Astrocyte (in vitro differentiated cells and primary cell): ENCODE data around the gene REEP3. TPM values are rescaled to one million over a fixed set of nuclear protein-coding genes. Genes with fewer than 3 reads are reported as not detected.

Source experiments
- DNase-seq: peaks from one replicate; pipeline ENCODE4 v3.0.0-alpha.2; 2010; ENCODE audit warnings: low read depth
- FAIRE-seq: peaks from 2 replicates; lab custom pipeline; 2011; peaks lifted over from hg19 to GRCh38; lab: Jason Lieb, UNC
- H2AFZ ChIP-seq: 2 replicates; pipeline ENCODE4 v1.6.0; 2012; ENCODE audit warnings: low read depth, low read length, inconsistent platforms
- H3K27ac ChIP-seq: 2 replicates; pipeline ENCODE4 v1.5.1; 2011; ENCODE audit warnings: low read depth, low read length, inconsistent platforms
- H3K27me3 ChIP-seq: 2 replicates; pipeline ENCODE4 v1.6.0; 2011; ENCODE audit warnings: low read length, inconsistent platforms; ENCODE audit not compliant: insufficient read depth
- H3K36me3 ChIP-seq: 2 replicates; pipeline ENCODE4 v1.5.1; 2011; ENCODE audit warnings: low read length, inconsistent platforms; ENCODE audit not compliant: insufficient read depth
- H3K4me1 ChIP-seq: 2 replicates; pipeline ENCODE4 v1.5.1; 2011; ENCODE audit warnings: low read length, inconsistent platforms; ENCODE audit not compliant: insufficient read depth
- H3K4me2 ChIP-seq: 2 replicates; pipeline ENCODE4 v1.6.0; 2012; ENCODE audit warnings: low read length, inconsistent platforms
- H3K4me3 ChIP-seq: 2 replicates; pipeline ENCODE4 v1.5.1; 2011; ENCODE audit warnings: low read depth, mild to moderate bottlenecking, low read length, inconsistent platforms; ENCODE audit not compliant: insufficient read depth
- H3K79me2 ChIP-seq: 2 replicates; pipeline ENCODE4 v1.6.0; 2012; ENCODE audit warnings: mild to moderate bottlenecking, low read length, inconsistent platforms; ENCODE audit not compliant: insufficient read depth
- H3K9ac ChIP-seq: 2 replicates; pipeline ENCODE4 v1.6.0; 2012; ENCODE audit warnings: mild to moderate bottlenecking, low read length, inconsistent platforms
- H3K9me3 ChIP-seq: 2 replicates; pipeline ENCODE4 v1.5.1; 2012; ENCODE audit warnings: low read depth, mild to moderate bottlenecking, low read length, inconsistent platforms; ENCODE audit not compliant: insufficient read depth
- H4K20me1 ChIP-seq: 2 replicates; pipeline ENCODE4 v1.6.0; 2012; ENCODE audit warnings: low read length, inconsistent platforms; ENCODE audit not compliant: insufficient read depth
- H3K27ac Mint-ChIP-seq: one replicate; pipeline ENCODE4 v1.8.0; 2021; ENCODE audit warnings: mild to moderate bottlenecking, mixed read lengths; ENCODE audit not compliant: unreplicated experiment
- H3K27me3 Mint-ChIP-seq: one replicate; pipeline ENCODE4 v1.8.0; 2021; ENCODE audit warnings: low read depth, mixed read lengths; ENCODE audit not compliant: unreplicated experiment
- H3K36me3 Mint-ChIP-seq: one replicate; pipeline ENCODE4 v1.8.0; 2021; ENCODE audit warnings: low read depth, mixed read lengths; ENCODE audit not compliant: unreplicated experiment
- H3K4me1 Mint-ChIP-seq: one replicate; pipeline ENCODE4 v1.8.0; 2021; ENCODE audit warnings: low read depth, mixed read lengths; ENCODE audit not compliant: unreplicated experiment
- H3K4me3 Mint-ChIP-seq: one replicate; pipeline ENCODE4 v1.8.0; 2021; ENCODE audit warnings: mild to moderate bottlenecking, moderate library complexity, mixed read lengths; ENCODE audit not compliant: unreplicated experiment
- H3K9me3 Mint-ChIP-seq: one replicate; pipeline ENCODE4 v1.8.0; 2021; ENCODE audit warnings: mild to moderate bottlenecking, mixed read lengths; ENCODE audit not compliant: unreplicated experiment
- EZH2 ChIP-seq: IDR thresholded peaks from 2 replicates; pipeline ENCODE4 v1.6.1; 2012; ENCODE audit warnings: mild to moderate bottlenecking, low read length, inconsistent platforms; ENCODE audit not compliant: insufficient read depth
- total RNA-seq: library from RNA; stranded (reverse); gene quantifications from 2 replicates; pipeline ENCODE4 v1.2.1, GENCODE V29; 2021
- TF ChIP-seq, protein P1 (sequence below): IDR thresholded peaks from 2 replicates; pipeline ENCODE4 v1.5.1; 2011; ENCODE audit warnings: low read depth, mild to moderate bottlenecking, inconsistent platforms, low read length, moderate library complexity; ENCODE audit not compliant: insufficient read depth

The REEP3 gene
- total RNA-seq, 1 donor from 2014 or later = 44.6 TPM

DNA sequence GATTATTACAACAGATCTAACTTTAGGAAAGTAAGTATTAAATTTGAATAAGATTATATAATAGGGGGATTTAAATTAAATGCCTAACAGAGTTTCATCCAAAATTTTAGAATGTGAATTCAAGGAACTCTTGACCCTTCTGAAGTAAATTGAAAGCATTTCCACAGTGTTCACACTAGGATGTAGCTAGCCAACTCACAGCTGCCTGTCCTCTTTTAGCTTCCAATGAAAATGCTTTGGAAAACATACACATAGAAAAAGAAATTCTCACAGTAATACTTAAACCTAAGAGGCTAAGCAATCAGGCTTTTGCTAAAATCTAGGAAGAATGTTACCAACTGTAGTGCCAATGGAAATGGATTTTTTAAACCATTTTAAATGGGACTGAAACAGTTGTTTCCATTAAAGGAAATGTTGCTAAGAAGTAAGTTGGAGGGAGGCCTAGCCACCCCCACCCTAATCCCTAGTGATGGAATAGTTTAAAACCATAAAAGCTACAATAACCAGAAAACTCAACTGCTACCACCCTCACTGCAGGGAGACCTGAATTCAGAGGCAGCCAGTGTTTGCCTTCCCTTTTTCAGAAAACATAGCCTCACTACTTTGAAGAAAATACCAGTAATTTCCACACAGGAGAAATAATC is 58.3 kb downstream of the REEP3 start:
- Histone ChIP-seq H3K9ac (no peak overlapping the region), H4K20me1 (peaks cover under 1% of the 10 kb centered on the region), H3K27ac (no peak overlapping the region), H2AFZ (no peak overlapping the region), H3K9me3 (no peaks in the 10 kb centered on the region), H3K4me3 (no peak overlapping the region), H3K4me2 (no peak overlapping the region), H3K27me3 (no peaks in the 10 kb centered on the region), H3K79me2 (peaks cover 16% of the 10 kb centered on the region), H3K4me1 (peaks cover 3% of the 10 kb centered on the region), H3K36me3 (no peaks in the 10 kb centered on the region)
- Mint-ChIP-seq H3K4me3 (no peak overlapping the region), H3K4me1 (no peaks in the 10 kb centered on the region), H3K27me3 (no peaks in the 10 kb centered on the region), H3K27ac (no peak overlapping the region), H3K9me3 (peaks cover 1% of the 10 kb centered on the region), H3K36me3 (no peaks in the 10 kb centered on the region)
- TF ChIP-seq, protein P1, sequence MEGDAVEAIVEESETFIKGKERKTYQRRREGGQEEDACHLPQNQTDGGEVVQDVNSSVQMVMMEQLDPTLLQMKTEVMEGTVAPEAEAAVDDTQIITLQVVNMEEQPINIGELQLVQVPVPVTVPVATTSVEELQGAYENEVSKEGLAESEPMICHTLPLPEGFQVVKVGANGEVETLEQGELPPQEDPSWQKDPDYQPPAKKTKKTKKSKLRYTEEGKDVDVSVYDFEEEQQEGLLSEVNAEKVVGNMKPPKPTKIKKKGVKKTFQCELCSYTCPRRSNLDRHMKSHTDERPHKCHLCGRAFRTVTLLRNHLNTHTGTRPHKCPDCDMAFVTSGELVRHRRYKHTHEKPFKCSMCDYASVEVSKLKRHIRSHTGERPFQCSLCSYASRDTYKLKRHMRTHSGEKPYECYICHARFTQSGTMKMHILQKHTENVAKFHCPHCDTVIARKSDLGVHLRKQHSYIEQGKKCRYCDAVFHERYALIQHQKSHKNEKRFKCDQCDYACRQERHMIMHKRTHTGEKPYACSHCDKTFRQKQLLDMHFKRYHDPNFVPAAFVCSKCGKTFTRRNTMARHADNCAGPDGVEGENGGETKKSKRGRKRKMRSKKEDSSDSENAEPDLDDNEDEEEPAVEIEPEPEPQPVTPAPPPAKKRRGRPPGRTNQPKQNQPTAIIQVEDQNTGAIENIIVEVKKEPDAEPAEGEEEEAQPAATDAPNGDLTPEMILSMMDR = no peak
- FAIRE-seq = no peak
- no peak for DNase-seq

DNA sequence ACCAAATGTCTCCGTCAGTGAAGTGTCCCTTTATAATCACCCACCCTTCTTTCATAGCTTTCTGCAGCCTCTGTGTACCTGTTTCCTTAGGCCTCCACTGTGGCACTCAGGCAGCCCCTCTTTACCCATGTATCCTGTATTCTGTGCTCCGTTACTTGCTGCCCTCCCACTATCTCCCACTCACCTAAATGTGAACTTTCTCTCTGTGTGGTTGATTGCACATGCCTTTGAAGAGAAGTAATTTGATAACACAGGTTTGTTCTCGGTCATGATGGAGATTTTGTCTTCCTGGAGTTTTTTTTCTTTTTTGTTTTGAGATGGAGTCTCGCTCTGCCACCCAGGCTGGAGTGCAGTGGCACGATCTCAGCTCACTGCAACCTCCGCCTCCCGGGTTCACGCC is 61.5 kb downstream of the REEP3 start:
- H3K79me2 ChIP-seq = peaks cover 24% of the 10 kb centered on the region
- peaks cover 15% of the 10 kb centered on the region for H4K20me1 ChIP-seq
- Mint-ChIP-seq H3K4me1 (no peaks in the 10 kb centered on the region), H3K36me3 (no peaks in the 10 kb centered on the region), H3K27ac (no peak overlapping the region), H3K27me3 (no peaks in the 10 kb centered on the region), H3K9me3 (peaks cover under 1% of the 10 kb centered on the region), H3K4me3 (no peak overlapping the region)
- no peak overlapping the region for H3K9ac ChIP-seq
- DNase-seq (no peak), FAIRE-seq (no peak)
- H3K9me3 ChIP-seq = no peaks in the 10 kb centered on the region
- no peak overlapping the region for H2AFZ ChIP-seq
- no peaks in the 10 kb centered on the region for H3K27me3 ChIP-seq
- no peak for TF ChIP-seq EZH2
- TF ChIP-seq, protein P1 = no peak
- H3K27ac ChIP-seq = no peak overlapping the region
- H3K4me2 ChIP-seq = no peak overlapping the region
- H3K4me1 ChIP-seq = peaks cover 3% of the 10 kb centered on the region
- no peaks in the 10 kb centered on the region for H3K36me3 ChIP-seq
- no peak overlapping the region for H3K4me3 ChIP-seq

DNA sequence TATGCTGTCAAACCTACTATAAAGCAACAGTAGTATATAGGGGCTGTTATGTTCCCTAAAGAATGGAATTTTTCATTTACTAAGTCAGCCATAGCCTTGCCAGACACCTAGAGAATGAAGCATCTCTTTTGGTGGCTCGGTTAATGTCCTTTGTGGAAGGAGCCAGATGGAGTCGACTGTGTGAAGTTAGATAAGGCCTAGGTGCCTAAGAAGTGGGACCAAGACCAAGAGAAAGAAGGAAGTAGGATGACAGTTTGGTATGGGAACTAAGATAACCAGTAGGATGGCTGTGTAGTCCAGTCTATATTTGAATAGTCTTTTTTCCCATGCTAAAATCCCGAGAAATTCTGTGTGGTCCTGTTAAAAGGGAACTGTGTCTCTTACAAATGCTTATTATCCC is 62.2 kb downstream of the REEP3 start:
- Mint-ChIP-seq H3K4me1 (no peaks in the 10 kb centered on the region), H3K36me3 (no peaks in the 10 kb centered on the region), H3K27ac (no peak overlapping the region), H3K27me3 (no peaks in the 10 kb centered on the region), H3K4me3 (no peak overlapping the region), H3K9me3 (no peaks in the 10 kb centered on the region)
- Histone ChIP-seq H4K20me1 (peaks cover 20% of the 10 kb centered on the region), H3K27ac (no peak overlapping the region), H3K4me3 (no peak overlapping the region), H2AFZ (no peak overlapping the region), H3K4me2 (no peak overlapping the region), H3K79me2 (peaks cover 26% of the 10 kb centered on the region), H3K27me3 (no peaks in the 10 kb centered on the region), H3K9ac (no peak overlapping the region), H3K4me1 (peaks cover 3% of the 10 kb centered on the region), H3K36me3 (no peaks in the 10 kb centered on the region), H3K9me3 (no peaks in the 10 kb centered on the region)
- DNase-seq (no peak), FAIRE-seq (no peak)
- TF ChIP-seq, protein P1 = no peak
- TF ChIP-seq EZH2 = no peak
